Vagina (tissue), 2 donors: ENCODE measurements around the gene HABP2. TPM values are rescaled to one million over a fixed set of nuclear protein-coding genes. Genes with fewer than 3 reads are reported as not detected.

Experiments
- DNase-seq, 2 donors: peaks; one replicate each; pipeline ENCODE4 v3.0.0-alpha.2; 2017; ENCODE audit errors: extremely low spot score in 2 of 2
- H3K27ac ChIP-seq: fragments of 200-600 bp; sonication (generic); one replicate; pipeline ENCODE4 v1.5.1; 2019
- H3K27me3 ChIP-seq: fragments of 200-600 bp; sonication (generic); one replicate; pipeline ENCODE4 v1.5.1; 2019
- H3K36me3 ChIP-seq, 2 donors: fragments of 200-600 bp; sonication (generic); one replicate each; pipeline ENCODE4 v1.5.1; 2017 to 2019
- H3K4me1 ChIP-seq: fragments of 200-600 bp; sonication (generic); one replicate; pipeline ENCODE4 v1.5.1; 2019
- H3K4me3 ChIP-seq, 2 donors: fragments of 200-600 bp; sonication (generic); 1 replicate in 1 of 2; 2 replicates in 1 of 2; pipeline ENCODE4 v1.5.1; 2016 to 2019
- H3K9me3 ChIP-seq: fragments of 200-600 bp; sonication (generic); one replicate; pipeline ENCODE4 v1.5.1; 2019
- POLR2A ChIP-seq, 2 donors: fragments of 450-650 bp; IDR thresholded peaks; one replicate each; pipeline ENCODE4 v1.6.1; 2017; ENCODE audit warnings: antibody characterized with exemption in 2 of 2, mild to moderate bottlenecking in 2 of 2, moderate library complexity in 2 of 2
- POLR2AphosphoS5 ChIP-seq, 2 donors: sonication (generic); formaldehyde crosslinking; IDR thresholded peaks; one replicate each; pipeline ENCODE4 v1.9.0; 2017; ENCODE audit warnings: antibody characterized with exemption in 2 of 2, mild to moderate bottlenecking in 2 of 2, low read depth in 1 of 2; ENCODE audit not compliant: insufficient read depth in 1 of 2
- intact Hi-C: fragments of 100-400 bp; cut with DNase I; formaldehyde crosslinking; loops from one replicate; pipeline ENCODE4 v1.15.1; 2023
- total RNA-seq: library from RNA; depleted of rRNA; stranded (reverse); fragments of >200 nt; gene quantifications from one replicate; pipeline ENCODE4 v1.2.3, GENCODE V29; 2016
- TF ChIP-seq, protein P1 (sequence below), 3 experiments: fragments of 450-650 bp in 2 of 3; fragments of 200-600 bp in 1 of 3; sonication (generic) in 1 of 3; IDR thresholded peaks; one replicate each; pipeline ENCODE4 v1.5.1; 2017 to 2019; ENCODE audit warnings: antibody characterized with exemption in 3 of 3, mild to moderate bottlenecking in 2 of 3, moderate library complexity in 2 of 3

Gene HABP2
- total RNA-seq, 1 donor from 2014 or later, result not detected

- H3K4me3 ChIP-seq, result no peak overlapping the region
- intact Hi-C loops, result no loop called here
- DNase-seq, result no peak
- H3K36me3 ChIP-seq, result no peaks in the 10 kb centered on the region
- TF ChIP-seq POLR2A (IDR thresholded peaks at IDR 0.05), result no peak
- TF ChIP-seq, protein P1, sequence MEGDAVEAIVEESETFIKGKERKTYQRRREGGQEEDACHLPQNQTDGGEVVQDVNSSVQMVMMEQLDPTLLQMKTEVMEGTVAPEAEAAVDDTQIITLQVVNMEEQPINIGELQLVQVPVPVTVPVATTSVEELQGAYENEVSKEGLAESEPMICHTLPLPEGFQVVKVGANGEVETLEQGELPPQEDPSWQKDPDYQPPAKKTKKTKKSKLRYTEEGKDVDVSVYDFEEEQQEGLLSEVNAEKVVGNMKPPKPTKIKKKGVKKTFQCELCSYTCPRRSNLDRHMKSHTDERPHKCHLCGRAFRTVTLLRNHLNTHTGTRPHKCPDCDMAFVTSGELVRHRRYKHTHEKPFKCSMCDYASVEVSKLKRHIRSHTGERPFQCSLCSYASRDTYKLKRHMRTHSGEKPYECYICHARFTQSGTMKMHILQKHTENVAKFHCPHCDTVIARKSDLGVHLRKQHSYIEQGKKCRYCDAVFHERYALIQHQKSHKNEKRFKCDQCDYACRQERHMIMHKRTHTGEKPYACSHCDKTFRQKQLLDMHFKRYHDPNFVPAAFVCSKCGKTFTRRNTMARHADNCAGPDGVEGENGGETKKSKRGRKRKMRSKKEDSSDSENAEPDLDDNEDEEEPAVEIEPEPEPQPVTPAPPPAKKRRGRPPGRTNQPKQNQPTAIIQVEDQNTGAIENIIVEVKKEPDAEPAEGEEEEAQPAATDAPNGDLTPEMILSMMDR (IDR thresholded peaks at IDR 0.05), result no peak
- TF ChIP-seq POLR2AphosphoS5 (IDR thresholded peaks at IDR 0.05; ENCODE audit: insufficient read depth in 1 of 2, low read depth in 1 of 2), result no peak
- H3K9me3 ChIP-seq, result no peaks in the 10 kb centered on the region
- H3K27ac ChIP-seq, result no peak overlapping the region
- H3K27me3 ChIP-seq, result no peaks in the 10 kb centered on the region
- no peaks in the 10 kb centered on the region for H3K4me1 ChIP-seq
Observed at GRCh38 chr10:113605268-113605978, 52.6 kb downstream of the HABP2 start.

- Histone ChIP-seq H3K36me3 (no peaks in the 10 kb centered on the region), H3K27me3 (no peaks in the 10 kb centered on the region), H3K9me3 (no peaks in the 10 kb centered on the region), H3K27ac (no peak overlapping the region), H3K4me3 (no peak overlapping the region), H3K4me1 (no peaks in the 10 kb centered on the region)
- TF ChIP-seq, protein P1 (IDR thresholded peaks at IDR 0.05), result no peak
- TF ChIP-seq POLR2AphosphoS5 (IDR thresholded peaks at IDR 0.05; ENCODE audit: insufficient read depth in 1 of 2, low read depth in 1 of 2), result no peak
- no peak for TF ChIP-seq POLR2A (IDR thresholded peaks at IDR 0.05)
- intact Hi-C loops, result no loop called here
- no peak for DNase-seq
Observed at GRCh38 chr10:113609704-113610108, 56.9 kb downstream of the HABP2 start.

GRCh38 chr10:113610631-113611601 lies 58.1 kb downstream of the HABP2 start:
- Histone ChIP-seq H3K4me1 (no peaks in the 10 kb centered on the region), H3K36me3 (no peaks in the 10 kb centered on the region), H3K27me3 (no peaks in the 10 kb centered on the region), H3K9me3 (no peaks in the 10 kb centered on the region), H3K4me3 (no peak overlapping the region), H3K27ac (no peak overlapping the region)
- intact Hi-C loops, result no loop called here
- TF ChIP-seq, protein P1 (IDR thresholded peaks at IDR 0.05), result no peak
- TF ChIP-seq POLR2AphosphoS5 (IDR thresholded peaks at IDR 0.05; ENCODE audit: insufficient read depth in 1 of 2, low read depth in 1 of 2) (no peak), POLR2A (IDR thresholded peaks at IDR 0.05) (no peak)
- DNase-seq, result no peak

DNA sequence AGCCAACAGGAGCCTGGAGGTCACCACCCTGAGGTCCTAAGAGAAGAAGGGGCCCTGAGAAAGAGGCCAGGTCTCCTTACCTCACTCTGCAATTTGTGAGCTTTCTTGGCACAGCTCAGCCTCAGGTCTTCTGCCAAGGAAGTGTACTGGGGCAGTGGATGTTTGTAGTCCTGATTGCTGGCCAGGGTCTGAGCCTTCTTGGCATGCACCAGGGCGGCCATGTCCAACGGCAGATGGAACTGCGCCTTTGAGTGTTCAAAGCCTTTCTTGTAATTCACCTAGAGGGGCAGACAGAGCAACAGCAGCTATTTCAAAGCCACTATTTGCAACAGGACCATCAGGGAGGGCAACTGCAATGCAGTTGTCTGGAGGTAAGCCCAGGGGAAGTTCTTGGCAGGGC lies 59.3 kb downstream of the HABP2 start:
- H3K4me1 ChIP-seq, result no peaks in the 10 kb centered on the region
- no peak for TF ChIP-seq POLR2A (IDR thresholded peaks at IDR 0.05)
- TF ChIP-seq POLR2AphosphoS5 (IDR thresholded peaks at IDR 0.05; ENCODE audit: insufficient read depth in 1 of 2, low read depth in 1 of 2), result no peak
- TF ChIP-seq, protein P1 (IDR thresholded peaks at IDR 0.05), result no peak
- H3K27ac ChIP-seq, result no peak overlapping the region
- no peak for DNase-seq
- intact Hi-C loops, result no loop called here
- H3K4me3 ChIP-seq, result no peak overlapping the region
- no peaks in the 10 kb centered on the region for H3K36me3 ChIP-seq
- H3K9me3 ChIP-seq, result no peaks in the 10 kb centered on the region
- H3K27me3 ChIP-seq, result no peaks in the 10 kb centered on the region
